Bronchial epithelial cell (primary cell): Measurements from ENCODE around the gene PPFIA1. TPM values are rescaled to one million over a fixed set of nuclear protein-coding genes. Genes with fewer than 3 reads are reported as not detected.
"Not testable (repeated sequence)": the region's sequence is repeated elsewhere in the genome, so short reads cannot be mapped to it uniquely, and the experiment has no call there.

Source experiments
- DNase-seq: peaks from one replicate; pipeline ENCODE4 v3.0.0-alpha.2; 2010; ENCODE audit warnings: low read depth
- FAIRE-seq: peaks from 2 replicates; lab custom pipeline; 2011; peaks lifted over from hg19 to GRCh38; lab: Jason Lieb, UNC
- H3K27me3 ChIP-seq: 2 replicates; pipeline ENCODE4 v1.5.1; 2011; ENCODE audit warnings: low read length; ENCODE audit not compliant: control insufficient read depth, insufficient read depth
- H3K36me3 ChIP-seq: 2 replicates; pipeline ENCODE4 v1.5.1; 2011; ENCODE audit warnings: low read length; ENCODE audit not compliant: control insufficient read depth, insufficient read depth
- H3K4me3 ChIP-seq: 2 replicates; pipeline ENCODE4 v1.5.1; 2011; ENCODE audit warnings: mild to moderate bottlenecking, low read depth, low read length, control low read depth
- total RNA-seq: library from RNA; depleted of rRNA; stranded (reverse); fragments of >200 nt; gene quantifications from 2 replicates; pipeline ENCODE4 v1.2.1, GENCODE V29; 2014
- TF ChIP-seq, protein P1 (sequence below): IDR thresholded peaks from 2 replicates; pipeline ENCODE4 v1.5.1; 2011; ENCODE audit warnings: mild to moderate bottlenecking, moderate library complexity, low read length, control low read depth, inconsistent platforms; ENCODE audit not compliant: insufficient read depth, severe bottlenecking

PPFIA1 gene
- total RNA-seq, 1 donor from 2014 or later = 35.0 TPM

DNA sequence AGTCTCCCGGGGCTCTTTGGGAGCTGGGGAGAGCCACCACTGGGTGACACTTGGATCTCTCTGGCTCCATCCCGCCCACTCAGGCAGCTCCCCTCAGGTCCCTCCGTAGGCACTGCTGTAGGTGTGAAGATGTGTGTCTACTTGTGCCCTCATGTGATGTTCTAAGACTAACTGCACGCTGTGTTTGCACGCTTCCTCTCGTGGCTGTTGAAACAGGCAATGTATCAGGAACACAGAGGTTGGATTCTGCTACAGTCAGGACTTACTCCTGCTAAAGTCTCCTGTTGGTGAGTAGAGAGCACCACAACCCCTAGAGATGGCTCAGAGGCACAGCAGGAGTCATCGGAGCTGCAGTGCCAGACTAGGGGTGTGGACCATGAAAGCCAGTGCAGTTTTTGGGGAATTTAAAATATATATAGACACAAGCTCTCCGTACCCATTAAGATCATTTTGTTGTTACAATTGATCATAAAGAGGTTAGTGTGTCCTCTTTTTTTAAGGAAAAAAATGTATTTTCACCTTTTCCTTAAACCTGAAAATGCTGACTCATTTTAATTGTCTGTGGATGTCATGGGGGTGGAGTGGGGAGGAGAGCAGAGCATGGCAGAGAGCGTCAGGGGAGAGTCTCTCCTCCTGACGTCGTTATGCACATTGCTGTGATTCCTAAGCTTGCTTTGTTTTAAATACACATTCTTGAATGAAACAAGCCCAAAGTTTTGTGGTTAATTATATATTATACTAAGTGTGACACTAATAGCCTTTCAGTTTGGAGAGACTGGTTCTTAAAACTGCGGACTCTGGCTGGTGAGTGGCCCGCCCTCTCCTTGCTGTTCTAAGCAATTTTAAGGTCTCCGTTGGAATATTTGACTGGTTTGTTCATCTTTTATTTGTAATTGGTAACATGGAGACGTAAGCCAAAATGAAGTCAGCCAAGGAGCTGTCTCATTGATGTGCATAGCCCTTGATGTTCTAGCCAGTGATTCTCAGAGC lies 111.7 kb downstream of the PPFIA1 start:
- TF ChIP-seq, protein P1, sequence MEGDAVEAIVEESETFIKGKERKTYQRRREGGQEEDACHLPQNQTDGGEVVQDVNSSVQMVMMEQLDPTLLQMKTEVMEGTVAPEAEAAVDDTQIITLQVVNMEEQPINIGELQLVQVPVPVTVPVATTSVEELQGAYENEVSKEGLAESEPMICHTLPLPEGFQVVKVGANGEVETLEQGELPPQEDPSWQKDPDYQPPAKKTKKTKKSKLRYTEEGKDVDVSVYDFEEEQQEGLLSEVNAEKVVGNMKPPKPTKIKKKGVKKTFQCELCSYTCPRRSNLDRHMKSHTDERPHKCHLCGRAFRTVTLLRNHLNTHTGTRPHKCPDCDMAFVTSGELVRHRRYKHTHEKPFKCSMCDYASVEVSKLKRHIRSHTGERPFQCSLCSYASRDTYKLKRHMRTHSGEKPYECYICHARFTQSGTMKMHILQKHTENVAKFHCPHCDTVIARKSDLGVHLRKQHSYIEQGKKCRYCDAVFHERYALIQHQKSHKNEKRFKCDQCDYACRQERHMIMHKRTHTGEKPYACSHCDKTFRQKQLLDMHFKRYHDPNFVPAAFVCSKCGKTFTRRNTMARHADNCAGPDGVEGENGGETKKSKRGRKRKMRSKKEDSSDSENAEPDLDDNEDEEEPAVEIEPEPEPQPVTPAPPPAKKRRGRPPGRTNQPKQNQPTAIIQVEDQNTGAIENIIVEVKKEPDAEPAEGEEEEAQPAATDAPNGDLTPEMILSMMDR = no peak
- peaks cover 10% of the 10 kb centered on the region for H3K36me3 ChIP-seq
- H3K4me3 ChIP-seq = no peak overlapping the region
- FAIRE-seq = no peak
- no peaks in the 10 kb centered on the region for H3K27me3 ChIP-seq
- DNase-seq = no peak

- no peak for DNase-seq
- FAIRE-seq = no peak
- TF ChIP-seq, protein P1 = no peak
- Histone ChIP-seq H3K36me3 (peaks cover 4% of the 10 kb centered on the region), H3K27me3 (no peaks in the 10 kb centered on the region), H3K4me3 (no peak overlapping the region)
Observed at GRCh38 chr11:70383664-70384565, 113.4 kb downstream of the PPFIA1 start.

DNA sequence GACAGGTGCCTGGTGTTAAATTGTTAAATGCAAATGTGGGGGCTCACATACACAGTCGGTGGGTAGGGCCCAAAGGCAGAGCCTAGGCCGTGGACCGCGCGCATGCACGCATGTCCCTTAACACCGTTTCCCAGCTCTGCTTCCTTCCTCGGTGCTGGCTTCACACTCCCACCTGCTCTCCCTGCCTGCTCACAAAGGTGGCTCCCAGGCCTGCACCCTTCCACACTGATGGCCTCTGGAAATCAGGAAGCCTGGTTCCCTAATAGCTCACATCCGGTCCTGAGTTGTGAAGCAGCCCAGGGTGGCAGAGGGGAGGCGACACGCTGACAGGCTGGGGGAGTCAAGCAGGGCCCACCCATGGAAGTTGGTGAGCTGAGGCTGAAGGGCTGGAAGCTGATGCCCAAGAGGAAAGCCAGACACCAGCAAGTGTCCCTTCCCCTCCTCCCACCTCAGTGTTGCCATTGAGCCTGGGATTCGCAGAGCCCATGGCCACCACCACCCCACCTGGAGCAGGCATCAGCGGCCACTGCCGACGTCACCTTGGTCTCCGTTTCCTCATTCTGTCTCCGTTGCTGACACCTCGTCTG lies 114.2 kb downstream of the PPFIA1 start:
- DNase-seq (no peak), FAIRE-seq (no peak)
- Histone ChIP-seq H3K27me3 (no peaks in the 10 kb centered on the region), H3K4me3 (no peak overlapping the region), H3K36me3 (peaks cover 4% of the 10 kb centered on the region)
- TF ChIP-seq, protein P1 = no peak

DNA sequence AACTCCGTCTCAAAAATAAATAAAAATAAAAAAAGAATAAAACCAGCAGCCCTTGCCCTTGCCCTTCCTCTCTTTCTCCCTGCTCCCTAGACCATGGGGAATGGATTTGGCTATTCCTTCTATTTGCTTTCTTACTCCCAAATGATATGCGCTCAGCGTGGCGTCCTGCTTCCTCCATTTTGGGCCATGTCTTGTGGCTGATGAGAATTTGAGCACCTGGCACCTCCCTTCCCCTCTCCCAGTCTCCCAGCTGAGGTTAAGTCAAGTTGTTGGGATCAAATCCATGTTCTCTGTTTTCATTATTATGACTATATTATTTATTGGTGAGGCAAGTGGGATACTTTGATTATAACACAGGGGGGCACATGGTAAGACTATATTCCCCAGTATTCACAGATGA lies 117.1 kb downstream of the PPFIA1 start:
- Histone ChIP-seq H3K27me3 (no peaks in the 10 kb centered on the region), H3K4me3 (no peak overlapping the region), H3K36me3 (peaks cover 4% of the 10 kb centered on the region)
- DNase-seq = no peak
- no peak for FAIRE-seq
- TF ChIP-seq, protein P1 = no peak

DNA sequence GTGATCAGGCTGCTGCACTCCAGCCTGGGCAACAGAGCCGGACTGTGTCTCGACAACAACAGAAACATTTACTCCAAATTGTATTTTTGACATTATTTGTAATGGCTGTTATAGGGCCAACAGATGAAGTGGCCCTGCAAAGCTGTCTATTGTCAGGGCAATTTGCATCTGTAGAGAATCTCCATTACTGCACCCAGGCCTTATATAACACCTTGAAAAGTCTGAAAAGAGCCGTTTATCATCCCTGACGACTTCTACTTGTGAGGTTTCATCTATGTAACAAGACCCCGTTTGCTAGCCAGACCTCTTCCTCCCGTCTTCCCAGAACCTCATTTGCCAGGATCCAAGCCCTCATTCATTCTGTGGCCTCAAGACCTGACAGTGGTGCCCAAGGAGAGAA lies 118.7 kb downstream of the PPFIA1 start:
- no peak for DNase-seq
- TF ChIP-seq, protein P1 = no peak

GRCh38 chr11:70390882-70391281 lies 120.4 kb downstream of the PPFIA1 start:
- not testable (repeated sequence) for H3K27me3 ChIP-seq, H3K36me3 ChIP-seq, DNase-seq, FAIRE-seq, H3K4me3 ChIP-seq

More for the DNA sequence above, 118.7 kb downstream of the PPFIA1 start:
- peaks cover 6% of the 10 kb centered on the region for H3K36me3 ChIP-seq
- FAIRE-seq = no peak
- H3K4me3 ChIP-seq = no peak overlapping the region
- no peaks in the 10 kb centered on the region for H3K27me3 ChIP-seq
